ENCODE measurements around the gene PPCDC. TPM values are rescaled to one million over a fixed set of nuclear protein-coding genes. Genes with fewer than 3 reads are reported as not detected.

Gene PPCDC
- total and polyA plus RNA-seq, 12 donors = 3.6 to 14.6 (median 5.8) TPM

DNA sequence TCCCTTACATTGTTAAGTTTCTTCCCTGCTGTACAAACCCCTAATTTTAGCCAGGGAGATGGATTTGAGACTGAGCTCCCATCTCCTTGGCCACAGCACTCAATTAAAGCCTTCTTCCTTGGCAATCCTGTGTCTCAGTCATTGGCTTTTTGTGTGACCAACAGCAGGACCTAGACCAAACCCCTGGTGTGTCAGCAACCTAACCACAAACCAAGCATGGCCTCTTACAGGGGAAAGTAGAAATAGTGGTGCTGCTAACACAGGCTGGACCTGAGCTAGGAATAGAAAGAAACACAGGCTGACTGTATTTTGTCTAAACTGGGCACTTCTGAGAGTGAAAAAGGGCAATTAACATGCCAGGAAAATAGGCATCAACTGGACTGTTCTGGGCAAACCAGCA, 37.9 kb downstream of the PPCDC start:
- H3K4me1 ChIP-seq = peaks cover 3 to 61% (median 33%) of the 10 kb centered on the region in 9 donors
- intact Hi-C loops (cut with DNase I) = no loop called here
- ATAC-seq (no peak), DNase-seq (peak in 1 of 2 donors; percentile 1)
- H3K4me3 ChIP-seq = no peak overlapping the region
- TF ChIP-seq, protein P1, sequence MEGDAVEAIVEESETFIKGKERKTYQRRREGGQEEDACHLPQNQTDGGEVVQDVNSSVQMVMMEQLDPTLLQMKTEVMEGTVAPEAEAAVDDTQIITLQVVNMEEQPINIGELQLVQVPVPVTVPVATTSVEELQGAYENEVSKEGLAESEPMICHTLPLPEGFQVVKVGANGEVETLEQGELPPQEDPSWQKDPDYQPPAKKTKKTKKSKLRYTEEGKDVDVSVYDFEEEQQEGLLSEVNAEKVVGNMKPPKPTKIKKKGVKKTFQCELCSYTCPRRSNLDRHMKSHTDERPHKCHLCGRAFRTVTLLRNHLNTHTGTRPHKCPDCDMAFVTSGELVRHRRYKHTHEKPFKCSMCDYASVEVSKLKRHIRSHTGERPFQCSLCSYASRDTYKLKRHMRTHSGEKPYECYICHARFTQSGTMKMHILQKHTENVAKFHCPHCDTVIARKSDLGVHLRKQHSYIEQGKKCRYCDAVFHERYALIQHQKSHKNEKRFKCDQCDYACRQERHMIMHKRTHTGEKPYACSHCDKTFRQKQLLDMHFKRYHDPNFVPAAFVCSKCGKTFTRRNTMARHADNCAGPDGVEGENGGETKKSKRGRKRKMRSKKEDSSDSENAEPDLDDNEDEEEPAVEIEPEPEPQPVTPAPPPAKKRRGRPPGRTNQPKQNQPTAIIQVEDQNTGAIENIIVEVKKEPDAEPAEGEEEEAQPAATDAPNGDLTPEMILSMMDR (IDR thresholded peaks at IDR 0.05) = no peak
- H3K9me3 ChIP-seq = peaks cover 0 to 1% (median 0%) of the 10 kb centered on the region in 11 donors
- H3K27ac ChIP-seq = peak overlapping the region in 1 of 10 donors; percentile 10
- no peaks in the 10 kb centered on the region for H3K27me3 ChIP-seq
- H3K36me3 ChIP-seq = no peaks in the 10 kb centered on the region

DNA sequence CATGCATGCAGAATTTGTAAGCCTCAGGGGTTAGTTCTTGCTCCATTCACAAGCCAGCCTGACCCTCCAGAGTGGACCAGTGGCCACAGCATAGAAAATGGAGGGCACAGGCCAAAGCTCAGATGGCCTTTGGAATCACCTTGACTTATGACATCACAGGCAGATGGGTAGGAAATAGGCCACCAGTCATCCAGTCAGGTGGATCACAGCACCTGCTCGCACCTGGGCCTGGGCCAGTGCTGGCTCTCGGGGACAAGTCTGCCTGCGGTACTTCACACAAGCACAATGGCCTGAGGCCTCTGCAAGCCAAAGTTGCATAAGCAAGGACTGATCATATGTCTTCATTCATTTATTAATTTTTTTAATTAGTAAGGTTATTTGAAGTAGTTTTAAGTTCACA, 39.3 kb downstream of the PPCDC start:
- H3K4me3 ChIP-seq = no peak overlapping the region

DNA sequence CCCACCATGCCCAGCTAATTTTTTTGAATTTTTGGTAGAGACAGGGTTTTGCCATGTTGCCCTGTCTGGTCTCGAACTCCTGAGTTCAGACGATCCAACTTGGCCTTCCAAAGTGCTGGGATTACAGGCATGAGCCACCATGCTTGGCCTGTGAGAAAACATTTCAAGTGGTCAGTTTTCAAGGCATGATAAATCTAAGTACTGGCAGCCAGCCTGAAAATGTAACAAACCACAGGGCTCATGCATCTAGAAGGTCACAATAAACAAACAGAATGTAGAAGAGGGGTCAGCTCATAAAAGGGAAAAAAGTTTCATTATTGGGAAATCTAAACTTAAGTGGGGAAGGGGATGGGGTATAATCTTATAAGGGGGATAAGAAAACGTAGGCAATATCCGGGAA, 39.9 kb downstream of the PPCDC start:
- WGBS, 2 donors = 53 to 60% methylated on average over 4 of the region's 4 CpGs
- intact Hi-C loops (cut with DNase I) = no loop called here
- Histone ChIP-seq H3K4me3 (no peak overlapping the region), H3K36me3 (no peaks in the 10 kb centered on the region), H3K4me1 (peaks cover 3 to 74% (median 46%) of the 10 kb centered on the region in 9 donors), H3K27ac (peak overlapping the region in 6 of 10 donors; percentile 11 to 84 (median 53)), H3K9me3 (peaks cover 0 to 8% (median 0%) of the 10 kb centered on the region in 11 donors), H3K27me3 (no peaks in the 10 kb centered on the region)
- ATAC-seq = no peak
- TF ChIP-seq, protein P1 (IDR thresholded peaks at IDR 0.05) = no peak
- no peak for DNase-seq

More for the DNA sequence above, 39.3 kb downstream of the PPCDC start:
- TF ChIP-seq, protein P1 (IDR thresholded peaks at IDR 0.05) = no peak
- peaks cover 3 to 74% (median 46%) of the 10 kb centered on the region in 9 donors for H3K4me1 ChIP-seq
- no peak overlapping the region for H3K27ac ChIP-seq
- 64 to 67% methylated on average over 3 of the region's 3 CpGs for WGBS, 2 donors
- no peaks in the 10 kb centered on the region for H3K36me3 ChIP-seq
- H3K9me3 ChIP-seq = peaks cover 0 to 8% (median 0%) of the 10 kb centered on the region in 11 donors
- DNase-seq (no peak), ATAC-seq (no peak)
- intact Hi-C loops (cut with DNase I) = no loop called here
- H3K27me3 ChIP-seq = no peaks in the 10 kb centered on the region

DNA sequence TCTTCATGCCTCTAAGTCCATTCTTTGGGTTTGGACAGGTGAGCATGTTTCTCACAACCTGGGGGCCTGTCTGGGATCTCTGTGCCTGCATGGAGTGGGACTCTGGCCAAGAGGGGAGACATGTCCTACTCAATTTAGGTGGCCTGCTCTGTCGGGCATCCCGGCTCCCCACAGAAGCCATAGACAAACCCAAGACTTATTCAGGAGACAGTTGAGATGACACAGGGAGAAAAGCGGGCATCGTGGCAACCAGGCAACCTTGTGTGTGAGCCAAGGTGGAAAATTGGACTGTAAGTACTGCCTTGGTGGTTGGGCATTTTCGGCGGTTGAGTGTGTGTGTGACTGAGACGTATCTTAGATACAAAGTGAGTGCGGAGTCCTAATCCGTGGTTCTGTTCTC, 40.5 kb downstream of the PPCDC start:
- ATAC-seq (peak in 1 of 8 donors; percentile 4), DNase-seq (no peak)
- H3K36me3 ChIP-seq = no peaks in the 10 kb centered on the region
- H3K27ac ChIP-seq = peak overlapping the region in 7 of 10 donors; percentile 40 to 84 (median 77)
- TF ChIP-seq, protein P1 (IDR thresholded peaks at IDR 0.05) = no peak
- H3K27me3 ChIP-seq = no peaks in the 10 kb centered on the region
- 79 to 84% methylated on average over 9 of the region's 9 CpGs for WGBS, 2 donors
- intact Hi-C loops (cut with DNase I) = no loop called here
- peaks cover 0 to 8% (median 0%) of the 10 kb centered on the region in 11 donors for H3K9me3 ChIP-seq
- no peak overlapping the region for H3K4me3 ChIP-seq
- peaks cover 3 to 76% (median 46%) of the 10 kb centered on the region in 9 donors for H3K4me1 ChIP-seq
